GM23248 (cell line): ENCODE results near the gene FHOD3. TPM values are rescaled to one million over a fixed set of nuclear protein-coding genes. Genes with fewer than 3 reads are reported as not detected.

Experiments
- DNase-seq: peaks from one replicate; pipeline ENCODE4 v3.0.0-alpha.2; 2015
- H2AFZ ChIP-seq: fragments of 200-600 bp; sonication (generic); 2 replicates; pipeline ENCODE4 v1.6.1; 2016; ENCODE audit warnings: antibody characterized with exemption
- H3F3A ChIP-seq: fragments of 200-600 bp; sonication (generic); 2 replicates; pipeline ENCODE4 v1.6.1; 2016; ENCODE audit warnings: mild to moderate bottlenecking, antibody characterized with exemption, mixed run types; ENCODE audit not compliant: insufficient read depth
- H3K27ac ChIP-seq: fragments of 200-600 bp; sonication (generic); 2 replicates; pipeline ENCODE4 v1.5.1; 2016; ENCODE audit warnings: mild to moderate bottlenecking
- H3K27me3 ChIP-seq: fragments of 200-600 bp; sonication (generic); replicated peaks from 2 replicates; pipeline ENCODE4 v1.6.1; 2016; ENCODE audit warnings: mild to moderate bottlenecking; ENCODE audit not compliant: insufficient read depth
- H3K36me3 ChIP-seq: fragments of 200-600 bp; sonication (generic); 2 replicates; pipeline ENCODE4 v1.6.1; 2016; ENCODE audit warnings: low read depth, mild to moderate bottlenecking
- H3K4me1 ChIP-seq: fragments of 200-600 bp; sonication (generic); 2 replicates; pipeline ENCODE4 v1.6.1; 2016; ENCODE audit warnings: mild to moderate bottlenecking; ENCODE audit not compliant: insufficient read depth
- H3K4me2 ChIP-seq: fragments of 200-600 bp; sonication (generic); one replicate; pipeline ENCODE4 v1.6.1; 2016; ENCODE audit warnings: mild to moderate bottlenecking; ENCODE audit not compliant: unreplicated experiment
- H3K4me3 ChIP-seq: fragments of 200-600 bp; sonication (generic); 2 replicates; pipeline ENCODE4 v1.5.1; 2016; ENCODE audit warnings: mild to moderate bottlenecking
- H3K79me2 ChIP-seq: fragments of 200-600 bp; sonication (generic); 2 replicates; pipeline ENCODE4 v1.6.1; 2016; ENCODE audit warnings: mild to moderate bottlenecking; ENCODE audit not compliant: insufficient read depth
- H3K9ac ChIP-seq: fragments of 200-600 bp; sonication (generic); 2 replicates; pipeline ENCODE4 v1.6.1; 2016; ENCODE audit warnings: mild to moderate bottlenecking
- H3K9me2 ChIP-seq: fragments of 200-600 bp; sonication (generic); 2 replicates; pipeline ENCODE4 v1.6.1; 2016; ENCODE audit warnings: mixed run types, mild to moderate bottlenecking, moderate library complexity; ENCODE audit not compliant: insufficient read depth
- H3K9me3 ChIP-seq: fragments of 200-600 bp; sonication (generic); one replicate; pipeline ENCODE4 v1.6.1; 2017; ENCODE audit warnings: low read depth
- H4K20me1 ChIP-seq: fragments of 200-600 bp; sonication (generic); 2 replicates; pipeline ENCODE4 v1.6.0; 2016; ENCODE audit not compliant: insufficient read depth
- EZH2 ChIP-seq: fragments of 200-600 bp; sonication (generic); IDR thresholded peaks from 2 replicates; pipeline ENCODE4 v1.6.1; 2018; ENCODE audit warnings: antibody characterized with exemption, mild to moderate bottlenecking; ENCODE audit not compliant: insufficient read depth, poor library complexity, severe bottlenecking
- EZH2phosphoT487 ChIP-seq: fragments of 200-600 bp; sonication (generic); IDR thresholded peaks from 2 replicates; pipeline ENCODE4 v1.6.1; 2018; ENCODE audit warnings: antibody characterized with exemption, moderate library complexity, mild to moderate bottlenecking, low read depth; ENCODE audit not compliant: insufficient read depth
- WGBS, 2 experiments: methylation state at CpG; one replicate each; pipeline ENCODE4 v1.1.6; 2015 to 2017; ENCODE audit warnings: low lambda C conversion rate in 2 of 2, low coverage in 1 of 2; ENCODE audit errors: missing lambda C conversion rate in 2 of 2; 5-methylcytosine and 5-hydroxymethylcytosine counted together
- in situ Hi-C: fragments of 300-500 bp; cut with MboI; formaldehyde crosslinking; loops from 2 replicates; pipeline ENCODE4 v1.15.0; 2020
- polyA plus RNA-seq: library from polyadenylated mRNA; unstranded; fragments of >200 nt; fragmentation: Nextera tagmentation; extraction: Ambion mirVana; gene quantifications from 2 replicates; pipeline ENCODE4 v1.2.1, GENCODE V29; 2016
- total RNA-seq: library from RNA; depleted of rRNA; stranded (reverse); fragments of >200 nt; shearing (Covaris generic); gene quantifications from 2 replicates; pipeline ENCODE4 v1.2.3, GENCODE V29; 2014

Gene FHOD3
- total and polyA plus RNA-seq, 2 experiments from 2014 or later = 1.6 to 10.1 TPM

GRCh38 chr18:36786686-36787085 is 489.2 kb downstream of the FHOD3 start:
- no peak overlapping the region for H3K4me3 ChIP-seq
- H2AFZ ChIP-seq = no peak overlapping the region
- H3K36me3 ChIP-seq = 0 out of 2 replicates have a peak, but pooled peaks cover 7% of the 10 kb centered on the region
- H3K79me2 ChIP-seq = no peaks in the 10 kb centered on the region
- in situ Hi-C loops = no loop called here
- WGBS, 2 experiments = 9 to 20% methylated on average over 4 of the region's 4 CpGs
- no peak overlapping the region for H3K9ac ChIP-seq
- no peaks in the 10 kb centered on the region for H4K20me1 ChIP-seq
- DNase-seq = peak; percentile 87
- no peaks in the 10 kb centered on the region for H3K9me2 ChIP-seq
- H3F3A ChIP-seq = peaks cover 10% of the 10 kb centered on the region; the same call in 1 of the 2 replicates
- H3K4me2 ChIP-seq = peak overlapping the region; percentile 65
- no peaks in the 10 kb centered on the region for H3K9me3 ChIP-seq
- H3K27ac ChIP-seq = no peak overlapping the region
- peaks cover 19% of the 10 kb centered on the region for H3K4me1 ChIP-seq
- no peaks in the 10 kb centered on the region for H3K27me3 ChIP-seq
- TF ChIP-seq EZH2 (no peak), EZH2phosphoT487 (no peak)

DNA sequence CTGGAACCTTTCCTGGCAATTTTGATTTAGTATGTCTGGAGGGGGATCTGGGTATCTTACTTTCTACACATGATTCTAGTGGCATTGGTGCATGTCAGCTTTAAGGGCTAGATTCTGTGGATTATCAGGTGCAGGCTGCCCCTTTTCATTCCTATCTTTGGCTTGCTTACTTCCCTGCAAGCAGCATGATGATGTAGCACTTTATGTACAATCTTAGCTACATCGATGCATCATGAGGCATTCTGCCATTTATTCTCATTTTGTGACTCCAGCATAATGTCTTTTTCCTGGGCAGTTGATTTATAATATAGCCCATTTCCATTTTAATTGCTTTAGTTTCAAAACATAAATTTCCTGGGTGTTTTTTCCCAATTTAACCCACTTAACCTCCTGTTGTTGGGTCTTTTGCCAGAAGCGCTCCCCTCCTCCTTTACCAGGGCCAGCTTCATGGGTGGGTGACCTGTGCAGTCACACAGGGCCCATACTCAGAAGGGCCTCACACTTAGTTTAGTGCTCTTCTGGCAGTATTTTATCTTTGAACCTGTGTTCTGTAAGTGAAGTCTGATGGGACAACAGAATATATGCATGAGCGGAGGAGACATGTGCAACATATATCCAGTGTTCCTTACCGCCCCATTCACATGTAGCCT is 495.2 kb downstream of the FHOD3 start:
- H3K27ac ChIP-seq = no peak overlapping the region

GRCh38 chr18:36798738-36799473 is 501.4 kb downstream of the FHOD3 start:
- H3K9me3 ChIP-seq = no peaks in the 10 kb centered on the region
- no peaks in the 10 kb centered on the region for H4K20me1 ChIP-seq
- TF ChIP-seq EZH2phosphoT487 = no peak
- TF ChIP-seq EZH2 = no peak
- H3K36me3 ChIP-seq = peaks cover 35% of the 10 kb centered on the region
- H3K27ac ChIP-seq = no peak overlapping the region
- H3K27me3 ChIP-seq = no peaks in the 10 kb centered on the region
- in situ Hi-C loops = no loop called here
- H3K4me2 ChIP-seq = no peak overlapping the region
- H2AFZ ChIP-seq = no peak overlapping the region
- H3K9me2 ChIP-seq = no peaks in the 10 kb centered on the region
- no peak overlapping the region for H3K4me3 ChIP-seq
- no peaks in the 10 kb centered on the region for H3K4me1 ChIP-seq
- no peaks in the 10 kb centered on the region for H3K79me2 ChIP-seq
- no peak overlapping the region for H3K9ac ChIP-seq
- peak; percentile 12 for DNase-seq
- no peaks in the 10 kb centered on the region for H3F3A ChIP-seq
- 94 to 98% methylated on average over 3 of the region's 3 CpGs for WGBS, 2 experiments

More for the DNA sequence above, 495.2 kb downstream of the FHOD3 start:
- WGBS, 2 experiments = 96 to 99% methylated on average over 4 of the region's 4 CpGs
- in situ Hi-C loops = no loop called here
- peaks cover 5% of the 10 kb centered on the region; the same call in 1 of the 2 replicates for H3F3A ChIP-seq
- no peak overlapping the region for H2AFZ ChIP-seq
- no peak for TF ChIP-seq EZH2phosphoT487
- H3K4me3 ChIP-seq = no peak overlapping the region
- no peaks in the 10 kb centered on the region for H3K9me2 ChIP-seq
- peaks cover 18% of the 10 kb centered on the region; the same call in 1 of the 2 replicates for H3K36me3 ChIP-seq
- H3K9me3 ChIP-seq = no peaks in the 10 kb centered on the region
- no peak for DNase-seq
- no peaks in the 10 kb centered on the region for H4K20me1 ChIP-seq
- no peak overlapping the region for H3K9ac ChIP-seq
- H3K4me1 ChIP-seq = peaks cover under 1% of the 10 kb centered on the region; the same call in 1 of the 2 replicates
- H3K79me2 ChIP-seq = no peaks in the 10 kb centered on the region
- H3K27me3 ChIP-seq = no peaks in the 10 kb centered on the region
- no peak overlapping the region for H3K4me2 ChIP-seq

GRCh38 chr18:36805105-36805504 is 507.6 kb downstream of the FHOD3 start:
- 94 to 98% methylated on average over 2 of the region's 2 CpGs for WGBS, 2 experiments
- H3K4me1 ChIP-seq = peaks cover 17% of the 10 kb centered on the region
- DNase-seq = no peak
- peaks cover 48% of the 10 kb centered on the region for H3K36me3 ChIP-seq
- in situ Hi-C loops = no loop called here
- peaks cover 19% of the 10 kb centered on the region for H3F3A ChIP-seq
- no peak overlapping the region for H3K4me3 ChIP-seq
- no peaks in the 10 kb centered on the region for H3K9me3 ChIP-seq
- H3K27me3 ChIP-seq = no peaks in the 10 kb centered on the region
- no peaks in the 10 kb centered on the region for H3K9me2 ChIP-seq
- H3K79me2 ChIP-seq = no peaks in the 10 kb centered on the region
- TF ChIP-seq EZH2 (no peak), EZH2phosphoT487 (no peak)
- no peaks in the 10 kb centered on the region for H4K20me1 ChIP-seq
- H3K27ac ChIP-seq = no peak overlapping the region
- H3K4me2 ChIP-seq = no peak overlapping the region
- H3K9ac ChIP-seq = no peak overlapping the region
- H2AFZ ChIP-seq = no peak overlapping the region
